ENCODE measurements around the gene USP33.
"Not testable (repeated sequence)": the region's sequence is repeated elsewhere in the genome, so short reads cannot be mapped to it uniquely, and the experiment has no call there.

GRCh38 chr1:77786093-77786741 is 26.6 kb upstream of the USP33 start:
- TF ChIP-seq, protein P1, sequence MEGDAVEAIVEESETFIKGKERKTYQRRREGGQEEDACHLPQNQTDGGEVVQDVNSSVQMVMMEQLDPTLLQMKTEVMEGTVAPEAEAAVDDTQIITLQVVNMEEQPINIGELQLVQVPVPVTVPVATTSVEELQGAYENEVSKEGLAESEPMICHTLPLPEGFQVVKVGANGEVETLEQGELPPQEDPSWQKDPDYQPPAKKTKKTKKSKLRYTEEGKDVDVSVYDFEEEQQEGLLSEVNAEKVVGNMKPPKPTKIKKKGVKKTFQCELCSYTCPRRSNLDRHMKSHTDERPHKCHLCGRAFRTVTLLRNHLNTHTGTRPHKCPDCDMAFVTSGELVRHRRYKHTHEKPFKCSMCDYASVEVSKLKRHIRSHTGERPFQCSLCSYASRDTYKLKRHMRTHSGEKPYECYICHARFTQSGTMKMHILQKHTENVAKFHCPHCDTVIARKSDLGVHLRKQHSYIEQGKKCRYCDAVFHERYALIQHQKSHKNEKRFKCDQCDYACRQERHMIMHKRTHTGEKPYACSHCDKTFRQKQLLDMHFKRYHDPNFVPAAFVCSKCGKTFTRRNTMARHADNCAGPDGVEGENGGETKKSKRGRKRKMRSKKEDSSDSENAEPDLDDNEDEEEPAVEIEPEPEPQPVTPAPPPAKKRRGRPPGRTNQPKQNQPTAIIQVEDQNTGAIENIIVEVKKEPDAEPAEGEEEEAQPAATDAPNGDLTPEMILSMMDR (IDR thresholded peaks at IDR 0.05 in 2 of 3, conservative IDR thresholded peaks at IDR 0.05 in 1 of 3; ENCODE audit: control insufficient read depth in 2 of 3, extremely low read depth in 1 of 3, insufficient read depth in 1 of 3, low read depth in 3 of 3, low read length in 3 of 3) = not testable (repeated sequence)
- TF ChIP-seq JUND (IDR thresholded peaks at IDR 0.05; ENCODE audit: low read depth, low read length); USF2 (IDR thresholded peaks at IDR 0.05; ENCODE audit: borderline replicate concordance, low read depth, low read length): not testable (repeated sequence)

All from GM12878 (cell line).